ENCODE data around the gene ANKRD27. TPM values are rescaled to one million over a fixed set of nuclear protein-coding genes. Genes with fewer than 3 reads are reported as not detected.

Gene ANKRD27
- total RNA-seq, 1 experiment from 2014 or later, result 64.2 TPM

- no TSS peak for BruUV-seq (replicated peaks)
- H3K9me3 ChIP-seq (ENCODE audit: control insufficient read depth, insufficient read depth, low read depth, low read length), result no peaks in the 10 kb centered on the region
- peaks cover 8% of the 10 kb centered on the region for H3K36me3 ChIP-seq (ENCODE audit: control insufficient read depth, insufficient read depth, low read length)
- no peaks in the 10 kb centered on the region for H3K27me3 ChIP-seq (ENCODE audit: control insufficient read depth, insufficient read depth, low read length)
- no peak overlapping the region for H3K27ac ChIP-seq (ENCODE audit: low read length)
- DNase-seq (ENCODE audit: low read depth, low spot score), result no peak
- in situ Hi-C loops (cut with HindIII; ENCODE audit: low pct_unique_long_range_greater_than_20kb, low sequenced_read_pairs), result no loop called here
- ChIA-PET POLR2A (no interaction called here), CTCF (no interaction called here)
- ATAC-seq, result no peak
- no peaks in the 10 kb centered on the region for H3K4me1 ChIP-seq (ENCODE audit: control insufficient read depth, insufficient read depth, low read length)
- TF ChIP-seq TCF7L2 (IDR thresholded peaks at IDR 0.05; ENCODE audit: low read depth, low read length), result no peak
- TF ChIP-seq SIN3A (IDR thresholded peaks at IDR 0.05; ENCODE audit: borderline replicate concordance, insufficient read depth, low read depth, low read length), result no peak
- TF ChIP-seq, protein P1, sequence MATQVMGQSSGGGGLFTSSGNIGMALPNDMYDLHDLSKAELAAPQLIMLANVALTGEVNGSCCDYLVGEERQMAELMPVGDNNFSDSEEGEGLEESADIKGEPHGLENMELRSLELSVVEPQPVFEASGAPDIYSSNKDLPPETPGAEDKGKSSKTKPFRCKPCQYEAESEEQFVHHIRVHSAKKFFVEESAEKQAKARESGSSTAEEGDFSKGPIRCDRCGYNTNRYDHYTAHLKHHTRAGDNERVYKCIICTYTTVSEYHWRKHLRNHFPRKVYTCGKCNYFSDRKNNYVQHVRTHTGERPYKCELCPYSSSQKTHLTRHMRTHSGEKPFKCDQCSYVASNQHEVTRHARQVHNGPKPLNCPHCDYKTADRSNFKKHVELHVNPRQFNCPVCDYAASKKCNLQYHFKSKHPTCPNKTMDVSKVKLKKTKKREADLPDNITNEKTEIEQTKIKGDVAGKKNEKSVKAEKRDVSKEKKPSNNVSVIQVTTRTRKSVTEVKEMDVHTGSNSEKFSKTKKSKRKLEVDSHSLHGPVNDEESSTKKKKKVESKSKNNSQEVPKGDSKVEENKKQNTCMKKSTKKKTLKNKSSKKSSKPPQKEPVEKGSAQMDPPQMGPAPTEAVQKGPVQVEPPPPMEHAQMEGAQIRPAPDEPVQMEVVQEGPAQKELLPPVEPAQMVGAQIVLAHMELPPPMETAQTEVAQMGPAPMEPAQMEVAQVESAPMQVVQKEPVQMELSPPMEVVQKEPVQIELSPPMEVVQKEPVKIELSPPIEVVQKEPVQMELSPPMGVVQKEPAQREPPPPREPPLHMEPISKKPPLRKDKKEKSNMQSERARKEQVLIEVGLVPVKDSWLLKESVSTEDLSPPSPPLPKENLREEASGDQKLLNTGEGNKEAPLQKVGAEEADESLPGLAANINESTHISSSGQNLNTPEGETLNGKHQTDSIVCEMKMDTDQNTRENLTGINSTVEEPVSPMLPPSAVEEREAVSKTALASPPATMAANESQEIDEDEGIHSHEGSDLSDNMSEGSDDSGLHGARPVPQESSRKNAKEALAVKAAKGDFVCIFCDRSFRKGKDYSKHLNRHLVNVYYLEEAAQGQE (IDR thresholded peaks at IDR 0.05; ENCODE audit: insufficient read depth in 1 of 2, low read depth in 2 of 2, low read length in 1 of 2), result no peak
- no peak for TF ChIP-seq CTCF (IDR thresholded peaks at IDR 0.05)
- no peak for TF ChIP-seq POLR2AphosphoS5 (IDR thresholded peaks at IDR 0.05; ENCODE audit: low read depth, low read length)
- H3K4me3 ChIP-seq (ENCODE audit: low read depth in 2 of 2, low read length in 2 of 2), result no peak overlapping the region
- intact Hi-C loops (cut with micrococcal nuclease; ENCODE audit: unreplicated experiment), result no loop called here
Observed at GRCh38 chr19:32642771-32643170, 32.2 kb downstream of the ANKRD27 start.

- no peak for DNase-seq (ENCODE audit: low read depth, low spot score)
- TF ChIP-seq TCF7L2 (IDR thresholded peaks at IDR 0.05; ENCODE audit: low read depth, low read length) (no peak), SIN3A (IDR thresholded peaks at IDR 0.05; ENCODE audit: borderline replicate concordance, insufficient read depth, low read depth, low read length) (no peak)
- H3K4me1 ChIP-seq (ENCODE audit: control insufficient read depth, insufficient read depth, low read length), result no peaks in the 10 kb centered on the region
- no peak for ATAC-seq
- no peaks in the 10 kb centered on the region for H3K36me3 ChIP-seq (ENCODE audit: control insufficient read depth, insufficient read depth, low read length)
- H3K27me3 ChIP-seq (ENCODE audit: control insufficient read depth, insufficient read depth, low read length), result no peaks in the 10 kb centered on the region
- ChIA-PET POLR2A (no interaction called here), CTCF (no interaction called here)
- H3K9me3 ChIP-seq (ENCODE audit: control insufficient read depth, insufficient read depth, low read depth, low read length), result no peaks in the 10 kb centered on the region
- H3K27ac ChIP-seq (ENCODE audit: low read length), result no peak overlapping the region
- H3K4me3 ChIP-seq (ENCODE audit: low read depth in 2 of 2, low read length in 2 of 2), result no peak overlapping the region
- in situ Hi-C loops (cut with HindIII; ENCODE audit: low pct_unique_long_range_greater_than_20kb, low sequenced_read_pairs) (no loop called here), intact Hi-C loops (cut with micrococcal nuclease; ENCODE audit: unreplicated experiment) (no loop called here)
- BruUV-seq (replicated peaks), result no TSS peak
Observed at GRCh38 chr19:32638625-32639024, 36.4 kb downstream of the ANKRD27 start.

GRCh38 chr19:32637480-32637879, 37.5 kb downstream of the ANKRD27 start:
- POLR2A ChIA-PET, result no interaction called here
- Histone ChIP-seq H3K27ac (ENCODE audit: low read length) (no peak overlapping the region), H3K27me3 (ENCODE audit: control insufficient read depth, insufficient read depth, low read length) (no peaks in the 10 kb centered on the region), H3K4me1 (ENCODE audit: control insufficient read depth, insufficient read depth, low read length) (no peaks in the 10 kb centered on the region), H3K36me3 (ENCODE audit: control insufficient read depth, insufficient read depth, low read length) (no peaks in the 10 kb centered on the region), H3K9me3 (ENCODE audit: control insufficient read depth, insufficient read depth, low read depth, low read length) (no peaks in the 10 kb centered on the region), H3K4me3 (ENCODE audit: low read depth in 2 of 2, low read length in 2 of 2) (no peak overlapping the region)
- no TSS peak for BruUV-seq (replicated peaks)
- in situ Hi-C loops (cut with HindIII; ENCODE audit: low pct_unique_long_range_greater_than_20kb, low sequenced_read_pairs), result no loop called here
- no peak; the same call in 1 of the 2 replicates for ATAC-seq
- no peak for TF ChIP-seq CTCF (IDR thresholded peaks at IDR 0.05)
- TF ChIP-seq POLR2AphosphoS5 (IDR thresholded peaks at IDR 0.05; ENCODE audit: low read depth, low read length), result no peak
- DNase-seq (ENCODE audit: low read depth, low spot score), result no peak
- CTCF ChIA-PET, result no interaction called here
- intact Hi-C loops (cut with micrococcal nuclease; ENCODE audit: unreplicated experiment), result no loop called here

Measured in Panc1 (cell line).